Large intestine (tissue), 3 donors: Measurements from ENCODE around the gene HSDL1. TPM values are rescaled to one million over a fixed set of nuclear protein-coding genes. Genes with fewer than 3 reads are reported as not detected.

Source experiments
- DNase-seq, 2 donors: peaks; one replicate each; pipeline versions ENCODE4 v3.0.0 to v3.0.0-alpha.2; 2013
- H3K27ac ChIP-seq: one replicate; pipeline ENCODE4 v1.5.1; 2013; ENCODE audit warnings: low read length
- H3K27me3 ChIP-seq: 2 replicates; pipeline ENCODE4 v1.6.1; 2013; ENCODE audit warnings: low read length; ENCODE audit not compliant: control insufficient read depth, insufficient read depth
- H3K36me3 ChIP-seq: 2 replicates; pipeline ENCODE4 v1.6.1; 2013; ENCODE audit warnings: low read length; ENCODE audit not compliant: control insufficient read depth, insufficient read depth
- H3K4me1 ChIP-seq: one replicate; pipeline ENCODE4 v1.6.1; 2013; ENCODE audit warnings: low read length; ENCODE audit not compliant: control insufficient read depth, insufficient read depth
- H3K4me3 ChIP-seq: one replicate; pipeline ENCODE4 v1.5.1; 2013; ENCODE audit warnings: low read length
- H3K9me3 ChIP-seq: one replicate; pipeline ENCODE4 v1.6.1; 2013; ENCODE audit warnings: mild to moderate bottlenecking, low read depth, low read length, moderate library complexity; ENCODE audit not compliant: control insufficient read depth
- WGBS: methylation state at CpG from one replicate; pipeline ENCODE4 v1.1.5; 2013; ENCODE audit warnings: low lambda C conversion rate; ENCODE audit not compliant: insufficient coverage; 5-methylcytosine and 5-hydroxymethylcytosine counted together
- polyA plus RNA-seq: library from polyadenylated mRNA; unstranded; fragments of 120-200 nt; gene quantifications from one replicate; pipeline ENCODE4 v1.2.1, GENCODE V29; 2013

HSDL1 gene
- polyA plus RNA-seq, 1 donor: 19.3 TPM

GRCh38 chr16:84138824-84139627, 6.0 kb downstream of the HSDL1 start:
- peak; percentile 50 to 76 for DNase-seq
- H3K36me3 ChIP-seq: no peaks in the 10 kb centered on the region
- H3K4me3 ChIP-seq: no peak overlapping the region
- peaks cover 5% of the 10 kb centered on the region for H3K4me1 ChIP-seq
- WGBS: 0% methylated on average over 1 of the region's 14 CpGs
- H3K27me3 ChIP-seq: no peaks in the 10 kb centered on the region
- H3K27ac ChIP-seq: no peak overlapping the region
- H3K9me3 ChIP-seq: no peaks in the 10 kb centered on the region

GRCh38 chr16:84138500-84138823, 6.5 kb downstream of the HSDL1 start:
- Histone ChIP-seq H3K27me3 (no peaks in the 10 kb centered on the region), H3K36me3 (no peaks in the 10 kb centered on the region), H3K27ac (no peak overlapping the region), H3K4me1 (peaks cover 5% of the 10 kb centered on the region), H3K9me3 (no peaks in the 10 kb centered on the region), H3K4me3 (no peak overlapping the region)
- no peak for DNase-seq
- WGBS: no CpG with 5 or more reads among the region's 2 CpGs

GRCh38 chr16:84137769-84138357, 7.1 kb downstream of the HSDL1 start:
- H3K27me3 ChIP-seq: no peaks in the 10 kb centered on the region
- H3K4me3 ChIP-seq: no peak overlapping the region
- no CpG with 5 or more reads among the region's 7 CpGs for WGBS
- DNase-seq: no peak
- no peak overlapping the region for H3K27ac ChIP-seq
- H3K9me3 ChIP-seq: no peaks in the 10 kb centered on the region
- H3K4me1 ChIP-seq: peaks cover 5% of the 10 kb centered on the region
- H3K36me3 ChIP-seq: no peaks in the 10 kb centered on the region

- Histone ChIP-seq H3K4me1 (peaks cover 5% of the 10 kb centered on the region), H3K36me3 (no peaks in the 10 kb centered on the region), H3K9me3 (no peaks in the 10 kb centered on the region), H3K27ac (no peak overlapping the region), H3K27me3 (no peaks in the 10 kb centered on the region), H3K4me3 (no peak overlapping the region)
- no peak for DNase-seq
- WGBS: no CpG with 5 or more reads among the region's 8 CpGs
These were observed 7.7 kb downstream of the HSDL1 start for GRCh38 chr16:84137287-84137686.

GRCh38 chr16:84136331-84137125, 8.4 kb downstream of the HSDL1 start:
- DNase-seq: no peak
- no peak overlapping the region for H3K4me3 ChIP-seq
- H3K4me1 ChIP-seq: peaks cover 5% of the 10 kb centered on the region
- H3K36me3 ChIP-seq: no peaks in the 10 kb centered on the region
- H3K27ac ChIP-seq: no peak overlapping the region
- H3K27me3 ChIP-seq: no peaks in the 10 kb centered on the region
- WGBS: 80% methylated on average over 1 of the region's 11 CpGs
- H3K9me3 ChIP-seq: no peaks in the 10 kb centered on the region

GRCh38 chr16:84132527-84133285, 12.3 kb downstream of the HSDL1 start:
- Histone ChIP-seq H3K4me3 (no peak overlapping the region), H3K9me3 (no peaks in the 10 kb centered on the region), H3K36me3 (peaks cover 13% of the 10 kb centered on the region), H3K4me1 (no peaks in the 10 kb centered on the region), H3K27me3 (no peaks in the 10 kb centered on the region), H3K27ac (no peak overlapping the region)
- no peak for DNase-seq
- WGBS: 71% methylated on average over 4 of the region's 7 CpGs

GRCh38 chr16:84131117-84131516, 13.9 kb downstream of the HSDL1 start:
- Histone ChIP-seq H3K36me3 (peaks cover 17% of the 10 kb centered on the region), H3K27me3 (no peaks in the 10 kb centered on the region), H3K4me1 (no peaks in the 10 kb centered on the region), H3K9me3 (no peaks in the 10 kb centered on the region), H3K27ac (no peak overlapping the region), H3K4me3 (no peak overlapping the region)
- DNase-seq: no peak
- no CpG with 5 or more reads among the region's 5 CpGs for WGBS

- Histone ChIP-seq H3K36me3 (peaks cover 19% of the 10 kb centered on the region), H3K4me1 (no peaks in the 10 kb centered on the region), H3K27ac (no peak overlapping the region), H3K9me3 (no peaks in the 10 kb centered on the region), H3K27me3 (no peaks in the 10 kb centered on the region), H3K4me3 (no peak overlapping the region)
- DNase-seq: no peak
- no CpG with 5 or more reads among the region's 7 CpGs for WGBS
These were observed 20.5 kb downstream of the HSDL1 start for GRCh38 chr16:84124257-84125073.

- H3K4me3 ChIP-seq: no peak overlapping the region
- H3K9me3 ChIP-seq: no peaks in the 10 kb centered on the region
- no CpG with 5 or more reads among the region's 10 CpGs for WGBS
- H3K4me1 ChIP-seq: peaks cover 2% of the 10 kb centered on the region
- DNase-seq: no peak
- H3K36me3 ChIP-seq: peaks cover 12% of the 10 kb centered on the region
- no peaks in the 10 kb centered on the region for H3K27me3 ChIP-seq
- no peak overlapping the region for H3K27ac ChIP-seq
These were observed 24.0 kb downstream of the HSDL1 start for GRCh38 chr16:84121007-84121406.
